K562 treated with DMSO at 1 percent for 12 hours (cell line): ENCODE measurements around the gene OR4K14. TPM values are rescaled to one million over a fixed set of nuclear protein-coding genes. Genes with fewer than 3 reads are reported as not detected.

Source experiments
- total RNA-seq: library from RNA; unstranded; fragments of 300-600 nt; gene quantifications from 2 replicates; pipeline ENCODE4 v1.2.3, GENCODE V29; 2022; ENCODE audit not compliant: insufficient read depth

OR4K14 gene, protein sequence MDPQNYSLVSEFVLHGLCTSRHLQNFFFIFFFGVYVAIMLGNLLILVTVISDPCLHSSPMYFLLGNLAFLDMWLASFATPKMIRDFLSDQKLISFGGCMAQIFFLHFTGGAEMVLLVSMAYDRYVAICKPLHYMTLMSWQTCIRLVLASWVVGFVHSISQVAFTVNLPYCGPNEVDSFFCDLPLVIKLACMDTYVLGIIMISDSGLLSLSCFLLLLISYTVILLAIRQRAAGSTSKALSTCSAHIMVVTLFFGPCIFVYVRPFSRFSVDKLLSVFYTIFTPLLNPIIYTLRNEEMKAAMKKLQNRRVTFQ
- total RNA-seq: not detected in 2 replicates

DNA sequence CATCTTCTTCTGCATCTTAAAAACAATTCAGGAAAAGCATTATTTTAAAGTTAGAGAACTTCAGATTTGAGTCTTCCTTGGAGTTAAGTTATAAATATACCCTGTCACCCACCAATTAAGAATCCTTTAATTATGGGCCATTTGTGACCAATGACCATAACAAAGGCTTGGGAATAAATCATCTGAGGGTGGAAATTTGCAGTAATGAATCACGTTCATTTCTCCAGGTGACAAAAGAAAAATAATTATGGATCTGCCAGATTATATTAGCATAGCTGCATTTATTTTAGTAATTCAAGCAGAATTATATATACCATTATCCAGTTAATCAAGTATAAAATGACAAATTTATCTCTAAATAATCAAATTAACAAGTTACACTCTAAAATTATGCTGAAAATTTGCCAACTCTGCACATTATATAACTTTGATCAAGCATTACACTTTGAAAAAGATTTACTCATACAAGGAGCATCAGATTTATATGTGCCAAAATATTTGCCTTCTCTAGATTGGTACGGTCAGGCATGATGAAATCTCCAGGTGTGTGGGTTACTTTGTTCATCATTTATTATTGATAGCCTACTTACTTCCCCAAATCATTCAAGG, at the start of gene OR4K14:
OR4K14 (minus strand) TSS at position 51 of the 609 bp plus-strand sequence. CDS start 4,114 bp downstream, outside the sequence.

GRCh38 chr14:20059745-20060144, 40.6 kb upstream of the OR4K14 start, which contains the start of gene OR4L1:
OR4L1 (plus strand) TSS chr14:20060045; CDS start chr14:20060045, 0 bp downstream.

GRCh38 chr14:20035938-20036337, 16.8 kb upstream of the OR4K14 start, which contains the start of gene OR4K13:
OR4K13 (minus strand) TSS chr14:20036038; CDS start chr14:20034758, 1,280 bp downstream.

GRCh38 chr14:20001863-20002262, 17.2 kb downstream of the OR4K14 start, which contains the start of gene OR4Q2:
OR4Q2 (plus strand) TSS chr14:20002163.

DNA sequence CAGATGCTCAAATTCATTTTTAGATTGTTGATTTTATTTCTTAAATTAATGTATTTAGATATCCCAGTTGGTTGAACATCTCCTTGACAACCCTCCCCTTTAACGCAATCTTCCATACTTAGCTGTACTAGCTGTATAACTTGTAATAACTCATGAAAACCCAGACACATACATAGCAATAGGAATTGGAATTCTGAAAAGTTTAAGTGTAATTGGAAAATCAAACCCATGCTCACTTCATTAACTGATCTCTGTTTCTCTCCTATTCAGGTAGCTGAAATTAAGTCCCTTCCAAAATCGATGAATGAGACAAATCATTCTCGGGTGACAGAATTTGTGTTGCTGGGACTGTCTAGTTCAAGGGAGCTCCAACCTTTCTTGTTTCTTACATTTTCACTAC, 43.8 kb downstream of the OR4K14 start, which contains the start of gene OR4K15:
OR4K15 (plus strand) TSS at position 301 of the 400 bp plus-strand sequence; CDS start at position 301, 0 bp downstream.

Other genes starting within 250 kb of the OR4K14 start
- not detected in 2 replicates for gene OR4M1, start 245.8 kb downstream of the OR4K14 start, total RNA-seq
- gene OR4N2, start 215.5 kb downstream of the OR4K14 start, total RNA-seq: not detected in 2 replicates
- gene OR4K2, start 144.2 kb downstream of the OR4K14 start, total RNA-seq: not detected in 2 replicates
- not detected in 2 replicates for gene OR4K5, start 98.7 kb downstream of the OR4K14 start, total RNA-seq
- gene OR4K1, start 88.4 kb downstream of the OR4K14 start, total RNA-seq: not detected in 2 replicates
- not detected in 2 replicates for gene OR4K15, start 43.7 kb downstream of the OR4K14 start, total RNA-seq
- not detected in 2 replicates for gene OR4Q2, start 17.1 kb downstream of the OR4K14 start, total RNA-seq
- gene OR4K13, start 16.7 kb upstream of the OR4K14 start, total RNA-seq: not detected in 2 replicates
- gene OR4L1, start 40.7 kb upstream of the OR4K14 start, total RNA-seq: not detected in 2 replicates
- gene OR4K17, start 91.4 kb upstream of the OR4K14 start, total RNA-seq: not detected in 2 replicates
- gene OR4N5, start 119.5 kb upstream of the OR4K14 start, total RNA-seq: not detected in 2 replicates
- gene OR11G2, start 171.6 kb upstream of the OR4K14 start, total RNA-seq: not detected in 2 replicates
- not detected in 2 replicates for gene OR11H6, start 204.4 kb upstream of the OR4K14 start, total RNA-seq
- gene OR11H7, start 209.7 kb upstream of the OR4K14 start, total RNA-seq: not detected in 2 replicates
- gene OR11H4, start 220.0 kb upstream of the OR4K14 start, total RNA-seq: not detected in 2 replicates